HCT116 (cell line): ENCODE results near the gene SELENBP1. TPM values are rescaled to one million over a fixed set of nuclear protein-coding genes. Genes with fewer than 3 reads are reported as not detected.

Source experiments
- ATAC-seq: fragments of 200-7000 bp; cut with Tn5 transposase; 2 replicates; pipeline ENCODE4 v1.9.1; 2020; ENCODE audit warnings: mild to moderate bottlenecking, moderate library complexity
- BruUV-seq: library from RNA; stranded (reverse); fragments of 400-500 nt; replicated peaks from 2 replicates; lab custom pipeline; 2021; lab: Mats Ljungman, UMichigan
- CTCF ChIA-PET: fragments of 300-600 bp; sonication (Branson Sonifier 250); formaldehyde crosslinking; loops from one replicate; lab custom pipeline; 2021; ENCODE audit warnings: antibody characterized with exemption; lab: Charles Lee
- POLR2A ChIA-PET: fragments of 300-600, 350-600 bp; sonication (Branson Sonifier 250); formaldehyde crosslinking; loops from one replicate; lab custom pipeline; 2021; ENCODE audit warnings: antibody characterized with exemption; lab: Charles Lee
- RAD21 ChIA-PET, 2 experiments: fragments of 300-600 bp; sonication (Branson Sonifier 250); formaldehyde crosslinking; loops; one replicate each; lab custom pipeline; 2023; ENCODE audit warnings: low total read pairs in 2 of 2; ENCODE audit not compliant: uncharacterized antibody in 2 of 2, unreplicated experiment in 2 of 2, low non-redundant PET in 1 of 2; lab: Charles Lee
- DNase-seq: peaks from one replicate; pipeline ENCODE4 v3.0.0-alpha.2; 2010; ENCODE audit warnings: low read depth, low spot score
- H2AFZ ChIP-seq: fragments of 200-600 bp; shearing (Covaris generic), sonication (generic); 2 replicates; pipeline ENCODE4 v1.6.1; 2017; ENCODE audit warnings: low read depth, mixed run types, mixed read lengths, antibody characterized with exemption, low read length; ENCODE audit not compliant: poor library complexity, severe bottlenecking
- H3K27ac ChIP-seq: 2 replicates; pipeline ENCODE4 v1.5.1; 2012; ENCODE audit warnings: low read depth, low read length
- H3K27me3 ChIP-seq: fragments of 200-600 bp; sonication (generic); 2 replicates; pipeline ENCODE4 v1.6.1; 2016; ENCODE audit warnings: mixed run types, low read length, mixed read lengths; ENCODE audit not compliant: insufficient read depth
- H3K36me3 ChIP-seq, 2 experiments: fragments of 200-500 bp in 1 of 2; fragments of 200-600 bp in 1 of 2; sonication (Bioruptor generic) in 1 of 2; sonication (generic) in 1 of 2; 2 replicates each; pipeline versions ENCODE4 v1.5.1 to v1.6.1; 2014 to 2016; ENCODE audit warnings: low read length in 2 of 2, inconsistent platforms in 1 of 2, mixed read lengths in 1 of 2, mixed run types in 1 of 2; ENCODE audit not compliant: insufficient read depth in 2 of 2, control insufficient read depth in 1 of 2
- H3K4me1 ChIP-seq, 2 experiments: fragments of 200-600 bp in 1 of 2; sonication (generic) in 1 of 2; 2 replicates each; pipeline versions ENCODE4 v1.5.1 to v1.6.1; 2012 to 2017; ENCODE audit warnings: low read length in 2 of 2, inconsistent platforms in 1 of 2, mild to moderate bottlenecking in 1 of 2, mixed read lengths in 1 of 2, mixed run types in 1 of 2, moderate library complexity in 1 of 2; ENCODE audit not compliant: insufficient read depth in 2 of 2, control insufficient read depth in 1 of 2
- H3K4me2 ChIP-seq: fragments of 200-600 bp; sonication (generic); 2 replicates; pipeline ENCODE4 v1.6.1; 2017; ENCODE audit warnings: mixed run types, low read length, mixed read lengths
- H3K4me3 ChIP-seq, 2 experiments: fragments of 200-600 bp in 1 of 2; sonication (generic) in 1 of 2; replicated peaks in 1 of 2; 2 replicates each; pipeline ENCODE4 v1.5.1; 2011 to 2016; ENCODE audit warnings: low read length in 2 of 2, control low read depth in 1 of 2, low read depth in 1 of 2, mild to moderate bottlenecking in 1 of 2, mixed read lengths in 1 of 2, mixed run types in 1 of 2
- H3K79me2 ChIP-seq: fragments of 200-600 bp; sonication (generic); 2 replicates; pipeline ENCODE4 v1.6.1; 2017; ENCODE audit warnings: mild to moderate bottlenecking, mixed run types, low read length, moderate library complexity, mixed read lengths; ENCODE audit not compliant: insufficient read depth
- H3K9ac ChIP-seq: fragments of 200-600 bp; sonication (generic); 2 replicates; pipeline ENCODE4 v1.6.1; 2016; ENCODE audit warnings: low read length, mixed read lengths
- H3K9me2 ChIP-seq: fragments of 200-600 bp; sonication (generic), shearing (Covaris generic); 2 replicates; pipeline ENCODE4 v1.6.1; 2017; ENCODE audit warnings: mixed run types, mild to moderate bottlenecking, moderate library complexity; ENCODE audit not compliant: insufficient read depth
- H3K9me3 ChIP-seq, 2 experiments: fragments of 200-500 bp in 1 of 2; fragments of 200-600 bp in 1 of 2; sonication (Bioruptor generic) in 1 of 2; sonication (generic) in 1 of 2; 2 replicates each; pipeline ENCODE4 v1.6.1; 2014 to 2017; ENCODE audit warnings: low read length in 2 of 2, mixed read lengths in 2 of 2, inconsistent platforms in 1 of 2, low read depth in 1 of 2, mild to moderate bottlenecking in 1 of 2, mixed run types in 1 of 2, moderate library complexity in 1 of 2; ENCODE audit not compliant: control insufficient read depth in 1 of 2, insufficient read depth in 1 of 2
- H4K20me1 ChIP-seq: fragments of 200-600 bp; sonication (generic), shearing (Covaris generic); 2 replicates; pipeline ENCODE4 v1.6.1; 2017; ENCODE audit warnings: mixed run types, mild to moderate bottlenecking, moderate library complexity; ENCODE audit not compliant: insufficient read depth
- CBX3 ChIP-seq: IDR thresholded peaks from 2 replicates; pipeline ENCODE4 v1.6.1; 2012; ENCODE audit warnings: low read depth
- CTCF ChIP-seq, 3 experiments: fragments of 200-600 bp in 1 of 3; sonication (generic) in 1 of 3; IDR thresholded peaks in 2 of 3; conservative IDR thresholded peaks in 1 of 3; 2 replicates each; pipeline ENCODE4 v1.5.1; 2012 to 2017; ENCODE audit warnings: low read depth in 2 of 3, low read length in 2 of 3, antibody characterized with exemption in 1 of 3, borderline replicate concordance in 1 of 3, control low read depth in 1 of 3, mild to moderate bottlenecking in 1 of 3, mixed read lengths in 1 of 3, mixed run types in 1 of 3, moderate library complexity in 1 of 3; ENCODE audit not compliant: insufficient read depth in 1 of 3
- EGR1 ChIP-seq: IDR thresholded peaks from 2 replicates; pipeline ENCODE4 v1.6.1; 2012; ENCODE audit warnings: low read depth
- ELF1 ChIP-seq: IDR thresholded peaks from 2 replicates; pipeline ENCODE4 v1.6.1; 2012; ENCODE audit warnings: low read depth, borderline replicate concordance
- EZH2 ChIP-seq: fragments of 200-600 bp; sonication (generic); IDR thresholded peaks from 2 replicates; pipeline ENCODE4 v1.6.1; 2017; ENCODE audit warnings: antibody characterized with exemption, mixed run types
- FOSL1 ChIP-seq: IDR thresholded peaks from 2 replicates; pipeline ENCODE4 v1.6.1; 2012; ENCODE audit warnings: low read depth
- JUND ChIP-seq: IDR thresholded peaks from 2 replicates; pipeline ENCODE4 v1.6.1; 2012
- MAX ChIP-seq: IDR thresholded peaks from 2 replicates; pipeline ENCODE4 v1.6.1; 2012
- POLR2A ChIP-seq: IDR thresholded peaks from 2 replicates; pipeline ENCODE4 v1.7.0; 2011; ENCODE audit warnings: borderline replicate concordance; ENCODE audit not compliant: insufficient read depth, insufficient read length; ENCODE audit errors: extremely low read depth
- RAD21 ChIP-seq: IDR thresholded peaks from 2 replicates; pipeline ENCODE4 v1.6.1; 2012; ENCODE audit warnings: low read depth, mild to moderate bottlenecking
- SIN3A ChIP-seq: IDR thresholded peaks from 2 replicates; pipeline ENCODE4 v1.6.1; 2012; ENCODE audit warnings: low read depth
- SP1 ChIP-seq: IDR thresholded peaks from 2 replicates; pipeline ENCODE4 v1.6.1; 2012; ENCODE audit warnings: low read depth
- SRF ChIP-seq: IDR thresholded peaks from 2 replicates; pipeline ENCODE4 v1.6.1; 2012; ENCODE audit warnings: low read depth
- TCF7L2 ChIP-seq: IDR thresholded peaks from 2 replicates; pipeline ENCODE4 v1.7.0; 2011; ENCODE audit warnings: borderline replicate concordance, inconsistent platforms; ENCODE audit not compliant: insufficient read depth, insufficient read length; ENCODE audit errors: extremely low read depth
- YY1 ChIP-seq: IDR thresholded peaks from 2 replicates; pipeline ENCODE4 v1.6.1; 2011; ENCODE audit warnings: low read length, low read depth, moderate library complexity, mild to moderate bottlenecking; ENCODE audit not compliant: insufficient replicate concordance; ENCODE audit errors: extremely low read depth
- ZFX ChIP-seq: fragments of 450-650 bp; IDR thresholded peaks from 2 replicates; pipeline ENCODE4 v1.6.1; 2017
- ZNF274 ChIP-seq: fragments of 200-500 bp; sonication (Bioruptor generic); IDR thresholded peaks from 2 replicates; pipeline ENCODE4 v1.6.1; 2014; ENCODE audit warnings: mild to moderate bottlenecking, low read depth, low read length, inconsistent platforms
- intact Hi-C: fragments of 100-400 bp; cut with micrococcal nuclease; formaldehyde crosslinking; loops from 2 replicates; pipeline ENCODE4 v1.10.0; 2022
- total RNA-seq: library from RNA; stranded (reverse); gene quantifications from one replicate; pipeline ENCODE4 v1.2.1, GENCODE V29; 2021; ENCODE audit not compliant: unreplicated experiment
- TF ChIP-seq, protein P1 (sequence below): IDR thresholded peaks from 2 replicates; pipeline ENCODE4 v1.6.1; 2011; ENCODE audit warnings: mild to moderate bottlenecking, low read length, moderate library complexity; ENCODE audit not compliant: insufficient replicate concordance; ENCODE audit errors: extremely low read depth
- TF ChIP-seq, protein P2 (sequence below): IDR thresholded peaks from 2 replicates; pipeline ENCODE4 v1.6.1; 2012

Gene SELENBP1
- total RNA-seq, 1 experiment from 2014 or later: 0.42 TPM

DNA sequence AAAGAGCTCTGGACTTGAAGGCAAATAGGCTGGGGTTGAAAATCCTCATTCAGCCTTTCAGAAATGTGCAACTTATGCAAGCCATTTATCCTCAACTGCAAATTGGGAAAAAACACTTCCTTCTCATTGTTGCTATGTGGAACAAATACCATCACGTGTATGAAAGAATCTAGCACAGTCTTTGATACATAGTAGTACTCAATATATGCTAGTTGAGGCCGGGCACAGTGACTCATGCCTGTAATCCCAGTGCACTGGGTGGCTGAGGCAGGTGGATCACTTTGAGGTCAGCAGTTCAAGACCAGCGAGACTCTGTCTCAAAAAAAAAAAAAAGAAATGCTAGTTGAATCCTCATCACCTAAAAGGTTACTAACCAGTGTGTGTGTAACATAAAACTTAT lies 53.5 kb downstream of the SELENBP1 start (continued):
- TF ChIP-seq, protein P1, sequence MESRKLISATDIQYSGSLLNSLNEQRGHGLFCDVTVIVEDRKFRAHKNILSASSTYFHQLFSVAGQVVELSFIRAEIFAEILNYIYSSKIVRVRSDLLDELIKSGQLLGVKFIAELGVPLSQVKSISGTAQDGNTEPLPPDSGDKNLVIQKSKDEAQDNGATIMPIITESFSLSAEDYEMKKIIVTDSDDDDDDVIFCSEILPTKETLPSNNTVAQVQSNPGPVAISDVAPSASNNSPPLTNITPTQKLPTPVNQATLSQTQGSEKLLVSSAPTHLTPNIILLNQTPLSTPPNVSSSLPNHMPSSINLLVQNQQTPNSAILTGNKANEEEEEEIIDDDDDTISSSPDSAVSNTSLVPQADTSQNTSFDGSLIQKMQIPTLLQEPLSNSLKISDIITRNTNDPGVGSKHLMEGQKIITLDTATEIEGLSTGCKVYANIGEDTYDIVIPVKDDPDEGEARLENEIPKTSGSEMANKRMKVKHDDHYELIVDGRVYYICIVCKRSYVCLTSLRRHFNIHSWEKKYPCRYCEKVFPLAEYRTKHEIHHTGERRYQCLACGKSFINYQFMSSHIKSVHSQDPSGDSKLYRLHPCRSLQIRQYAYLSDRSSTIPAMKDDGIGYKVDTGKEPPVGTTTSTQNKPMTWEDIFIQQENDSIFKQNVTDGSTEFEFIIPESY: no peak
- TF ChIP-seq FOSL1 (no peak), SP1 (no peak), YY1 (no peak), ZFX (no peak), MAX (no peak), POLR2A (no peak), TCF7L2 (no peak), SIN3A (no peak), JUND (no peak)
- TF ChIP-seq, protein P2, sequence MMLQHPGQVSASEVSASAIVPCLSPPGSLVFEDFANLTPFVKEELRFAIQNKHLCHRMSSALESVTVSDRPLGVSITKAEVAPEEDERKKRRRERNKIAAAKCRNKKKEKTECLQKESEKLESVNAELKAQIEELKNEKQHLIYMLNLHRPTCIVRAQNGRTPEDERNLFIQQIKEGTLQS: no peak
- TF ChIP-seq, all 23 proteins: peak for 0

DNA sequence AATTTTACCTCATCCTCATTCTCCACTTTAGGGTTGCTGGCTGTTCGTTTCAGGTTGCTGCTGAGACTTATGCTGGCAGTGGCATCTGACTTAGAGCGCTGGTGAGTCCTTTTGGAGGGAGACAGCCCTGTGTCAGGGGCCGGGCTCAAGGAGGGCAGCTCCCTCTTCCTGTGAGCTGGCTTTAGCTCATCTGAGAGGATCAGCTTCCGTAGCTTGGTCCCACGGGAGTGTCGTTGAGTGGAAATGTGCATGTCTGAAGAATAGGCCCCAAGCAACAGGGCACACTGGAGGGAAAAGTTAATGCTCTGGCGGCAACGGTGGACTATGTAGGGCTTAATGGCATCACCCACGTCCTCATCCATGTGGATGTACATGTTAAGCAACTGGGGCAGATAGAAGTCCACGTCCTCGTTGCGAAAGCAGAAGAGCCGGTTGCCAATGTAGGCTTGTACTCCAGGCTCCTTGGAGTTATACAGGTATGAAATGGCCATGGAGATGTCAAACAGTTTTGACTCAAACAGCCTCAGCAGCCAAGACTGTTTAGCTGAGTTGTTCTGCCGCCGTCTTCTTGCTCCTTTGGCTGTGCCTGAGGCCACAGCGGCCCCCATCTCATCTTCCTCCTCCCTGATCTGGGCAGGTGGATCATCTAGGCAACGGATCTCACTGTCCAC lies 56.8 kb downstream of the SELENBP1 start:
- peaks cover 0 to 4% of the 10 kb centered on the region in 2 experiments; a peak in 1 of 4 replicates for H3K36me3 ChIP-seq
- H3K9ac ChIP-seq: no peak overlapping the region
- DNase-seq: no peak
- no peak for ATAC-seq
- intact Hi-C loops: no loop called here
- H3K27ac ChIP-seq: no peak overlapping the region
- ChIA-PET POLR2A (no interaction called here), CTCF (no interaction called here), RAD21 (interaction anchor here in 1 of 2 experiments (0.6 kb wide), 1 partner anchor 61 kb away, joined by 7 read pairs; the partner anchor contains the start of gene PSMD4)
- H3K4me2 ChIP-seq: no peak overlapping the region
- H3K4me3 ChIP-seq: no peak overlapping the region
- no peaks in the 10 kb centered on the region for H3K27me3 ChIP-seq
- peaks cover 16 to 34% of the 10 kb centered on the region in 2 experiments for H3K4me1 ChIP-seq
- no peaks in the 10 kb centered on the region; the same call in 1 of the 2 replicates for H3K79me2 ChIP-seq
- no peak overlapping the region for H2AFZ ChIP-seq
- TF ChIP-seq EGR1: no peak
- no peak for TF ChIP-seq FOSL1
- no peak for TF ChIP-seq JUND
- TF ChIP-seq SIN3A: no peak
- TF ChIP-seq CBX3: no peak
- no peak for TF ChIP-seq ELF1
- no peak for TF ChIP-seq SRF
- TF ChIP-seq, protein P2: no peak
- TF ChIP-seq EZH2: no peak
- no peak for TF ChIP-seq ZNF274
- no peak for TF ChIP-seq RAD21
- no peak for TF ChIP-seq CTCF (IDR thresholded peaks at IDR 0.05 in 2 of 3, conservative IDR thresholded peaks at IDR 0.05 in 1 of 3; ENCODE audit: borderline replicate concordance in 1 of 3, insufficient read depth in 1 of 3, low read depth in 2 of 3, low read length in 2 of 3)
- TF ChIP-seq MAX: no peak
- BruUV-seq: TSS peak; percentile 30
- no peaks in the 10 kb centered on the region for H3K9me3 ChIP-seq
- no peaks in the 10 kb centered on the region for H4K20me1 ChIP-seq
- no peaks in the 10 kb centered on the region for H3K9me2 ChIP-seq
